Neural progenitor cell (in vitro differentiated cells): ENCODE results near the gene ZNF385C.

Experiments
- EZH2 ChIP-seq: fragments of 200-600 bp; sonication (generic); IDR thresholded peaks from 2 replicates; pipeline ENCODE4 v1.6.1; 2017; ENCODE audit warnings: antibody characterized with exemption, mild to moderate bottlenecking, moderate library complexity
- EZH2phosphoT487 ChIP-seq: fragments of 200-600 bp; sonication (generic); IDR thresholded peaks from 2 replicates; pipeline ENCODE4 v1.6.1; 2017; ENCODE audit warnings: antibody characterized with exemption
- TF ChIP-seq, protein P1 (sequence below): fragments of 200-600 bp; sonication (generic); IDR thresholded peaks from 2 replicates; pipeline ENCODE4 v1.5.1; 2017; ENCODE audit warnings: antibody characterized with exemption, mild to moderate bottlenecking

DNA sequence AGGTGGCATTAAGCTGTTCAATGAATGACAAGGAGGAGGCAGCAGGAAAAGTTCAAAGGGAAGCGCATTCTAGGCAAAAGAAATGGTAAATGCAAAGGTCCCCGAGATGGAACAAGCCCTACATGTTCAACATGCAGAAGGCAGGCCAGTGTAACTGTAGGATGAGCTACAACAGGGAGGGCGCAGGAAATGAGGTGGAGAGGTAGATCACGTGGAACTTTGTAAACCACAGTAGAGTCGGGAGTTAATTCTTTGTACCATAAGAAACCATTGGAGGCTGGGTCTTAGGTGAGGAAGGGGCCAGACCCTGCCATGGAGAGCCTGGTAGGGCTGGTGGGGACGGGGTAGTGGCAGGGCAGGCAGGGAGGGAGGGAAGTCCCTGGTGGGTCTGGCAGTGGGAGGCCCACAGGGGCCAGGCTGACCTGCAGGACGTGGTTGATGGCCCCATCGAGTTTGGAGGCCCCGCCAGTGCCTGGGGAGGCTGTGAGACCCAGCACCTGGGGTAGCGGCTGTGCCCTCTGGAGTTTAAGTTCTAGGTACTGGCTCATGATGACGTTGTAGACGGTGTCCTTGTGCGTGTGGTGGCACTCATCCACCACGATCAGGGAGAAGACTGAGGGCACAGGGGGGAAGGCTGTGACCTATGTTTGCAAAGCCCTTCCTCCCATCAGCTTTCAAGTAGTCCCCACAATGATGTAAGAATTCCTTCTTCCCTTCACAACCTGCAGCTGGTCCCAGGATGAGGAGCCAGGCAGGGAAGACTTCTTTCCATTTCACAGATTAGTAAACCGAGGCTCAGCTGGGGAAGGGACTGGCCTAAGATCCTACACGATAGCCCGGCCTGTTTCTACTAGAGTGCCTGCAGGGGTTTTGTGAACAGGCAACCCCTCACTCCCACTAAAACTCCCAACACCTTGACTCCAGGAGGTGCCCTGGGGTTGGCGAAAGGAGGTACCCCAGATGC, 12.3 kb upstream of the ZNF385C start:
- TF ChIP-seq, protein P1, sequence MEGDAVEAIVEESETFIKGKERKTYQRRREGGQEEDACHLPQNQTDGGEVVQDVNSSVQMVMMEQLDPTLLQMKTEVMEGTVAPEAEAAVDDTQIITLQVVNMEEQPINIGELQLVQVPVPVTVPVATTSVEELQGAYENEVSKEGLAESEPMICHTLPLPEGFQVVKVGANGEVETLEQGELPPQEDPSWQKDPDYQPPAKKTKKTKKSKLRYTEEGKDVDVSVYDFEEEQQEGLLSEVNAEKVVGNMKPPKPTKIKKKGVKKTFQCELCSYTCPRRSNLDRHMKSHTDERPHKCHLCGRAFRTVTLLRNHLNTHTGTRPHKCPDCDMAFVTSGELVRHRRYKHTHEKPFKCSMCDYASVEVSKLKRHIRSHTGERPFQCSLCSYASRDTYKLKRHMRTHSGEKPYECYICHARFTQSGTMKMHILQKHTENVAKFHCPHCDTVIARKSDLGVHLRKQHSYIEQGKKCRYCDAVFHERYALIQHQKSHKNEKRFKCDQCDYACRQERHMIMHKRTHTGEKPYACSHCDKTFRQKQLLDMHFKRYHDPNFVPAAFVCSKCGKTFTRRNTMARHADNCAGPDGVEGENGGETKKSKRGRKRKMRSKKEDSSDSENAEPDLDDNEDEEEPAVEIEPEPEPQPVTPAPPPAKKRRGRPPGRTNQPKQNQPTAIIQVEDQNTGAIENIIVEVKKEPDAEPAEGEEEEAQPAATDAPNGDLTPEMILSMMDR, result no peak
- TF ChIP-seq EZH2 (no peak), EZH2phosphoT487 (no peak)
